Astrocyte of the hippocampus (primary cell): Measurements from ENCODE around the gene RNF112.

Experiments used
- DNase-seq: peaks from one replicate; pipeline ENCODE4 v3.0.0; 2011; ENCODE audit warnings: low read depth, low spot score

RNF112 gene

GRCh38 chr17:19410875-19411620, at the start of gene RNF112:
RNF112 (plus strand) TSS chr17:19411232; CDS start chr17:19411409, 177 bp downstream.
- DNase-seq = peak; percentile 78

GRCh38 chr17:19361326-19361725, 49.7 kb upstream of the RNF112 start:
- DNase-seq = no peak

GRCh38 chr17:19361944-19362276, 49.1 kb upstream of the RNF112 start:
- DNase-seq = no peak

- DNase-seq = peak; percentile 96
Measured at GRCh38 chr17:19362277-19363113, 48.5 kb upstream of the RNF112 start, which contains the start of gene B9D1. B9D1 (minus strand) TSS chr17:19362723; CDS start chr17:19362569, 154 bp downstream.

GRCh38 chr17:19363114-19363438, 48.0 kb upstream of the RNF112 start:
- no peak for DNase-seq

GRCh38 chr17:19363460-19364035, 47.5 kb upstream of the RNF112 start:
- no peak for DNase-seq

- DNase-seq = peak; percentile 38
Measured at GRCh38 chr17:19364699-19365498, 46.1 kb upstream of the RNF112 start.

- no peak for DNase-seq
Measured at GRCh38 chr17:19365499-19365817, 45.6 kb upstream of the RNF112 start.

GRCh38 chr17:19365833-19366636, 45.0 kb upstream of the RNF112 start:
- no peak for DNase-seq

GRCh38 chr17:19366637-19366972, 44.4 kb upstream of the RNF112 start:
- no peak for DNase-seq

GRCh38 chr17:19368229-19368628, 42.8 kb upstream of the RNF112 start:
- no peak for DNase-seq

GRCh38 chr17:19369107-19369778, 41.8 kb upstream of the RNF112 start:
- no peak for DNase-seq

GRCh38 chr17:19369846-19370492, 41.1 kb upstream of the RNF112 start:
- DNase-seq = no peak

- no peak for DNase-seq
Measured at GRCh38 chr17:19370493-19370960, 40.5 kb upstream of the RNF112 start.

GRCh38 chr17:19371259-19372010, 39.6 kb upstream of the RNF112 start:
- DNase-seq = no peak

- DNase-seq = no peak
Measured at GRCh38 chr17:19372011-19372370, 39.0 kb upstream of the RNF112 start.

- DNase-seq = no peak
Measured at GRCh38 chr17:19372439-19372838, 38.6 kb upstream of the RNF112 start.

- no peak for DNase-seq
Measured at GRCh38 chr17:19372866-19373504, 38.0 kb upstream of the RNF112 start.

- DNase-seq = no peak
Measured at GRCh38 chr17:19374136-19374535, 36.9 kb upstream of the RNF112 start.
